Subcutaneous adipose tissue (tissue), 4 donors: ENCODE results near the gene NCKAP5. TPM values are rescaled to one million over a fixed set of nuclear protein-coding genes. Genes with fewer than 3 reads are reported as not detected.

Experiments
- CTCF ChIP-seq: fragments of 450-650 bp; IDR thresholded peaks from one replicate; pipeline ENCODE4 v1.5.1; 2016; ENCODE audit warnings: low read depth, mild to moderate bottlenecking, control low read depth, antibody characterized with exemption, moderate library complexity
- total RNA-seq, 4 donors: library from RNA; depleted of rRNA; stranded (reverse); fragments of >200 nt; gene quantifications; one replicate each; pipeline ENCODE4 v1.1.0, GENCODE V29; 2016

Gene NCKAP5
- total RNA-seq, 4 donors from 2014 or later = 1.5 to 6.4 (median 3.8) TPM

GRCh38 chr2:133523406-133523805 is 44.9 kb downstream of the NCKAP5 start:
- TF ChIP-seq CTCF = no peak

GRCh38 chr2:133522204-133522603 is 46.1 kb downstream of the NCKAP5 start:
- no peak for TF ChIP-seq CTCF

- no peak for TF ChIP-seq CTCF
Observed at GRCh38 chr2:133521146-133521745, 47.0 kb downstream of the NCKAP5 start.

- no peak for TF ChIP-seq CTCF
Observed at GRCh38 chr2:133518700-133519344, 49.4 kb downstream of the NCKAP5 start.

GRCh38 chr2:133517876-133518275 is 50.4 kb downstream of the NCKAP5 start:
- no peak for TF ChIP-seq CTCF

- TF ChIP-seq CTCF = no peak
Observed at GRCh38 chr2:133516405-133517026, 51.7 kb downstream of the NCKAP5 start.

GRCh38 chr2:133515271-133515670 is 53.0 kb downstream of the NCKAP5 start:
- TF ChIP-seq CTCF = no peak
